ENCODE data around the gene ING2.
A peak's percentile ranks its signal among the peaks of the same experiment; 100 is the strongest.
"Not testable (repeated sequence)": the region's sequence is repeated elsewhere in the genome, so short reads cannot be mapped to it uniquely, and the experiment has no call there.

The ING2 gene, protein sequence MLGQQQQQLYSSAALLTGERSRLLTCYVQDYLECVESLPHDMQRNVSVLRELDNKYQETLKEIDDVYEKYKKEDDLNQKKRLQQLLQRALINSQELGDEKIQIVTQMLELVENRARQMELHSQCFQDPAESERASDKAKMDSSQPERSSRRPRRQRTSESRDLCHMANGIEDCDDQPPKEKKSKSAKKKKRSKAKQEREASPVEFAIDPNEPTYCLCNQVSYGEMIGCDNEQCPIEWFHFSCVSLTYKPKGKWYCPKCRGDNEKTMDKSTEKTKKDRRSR

DNA sequence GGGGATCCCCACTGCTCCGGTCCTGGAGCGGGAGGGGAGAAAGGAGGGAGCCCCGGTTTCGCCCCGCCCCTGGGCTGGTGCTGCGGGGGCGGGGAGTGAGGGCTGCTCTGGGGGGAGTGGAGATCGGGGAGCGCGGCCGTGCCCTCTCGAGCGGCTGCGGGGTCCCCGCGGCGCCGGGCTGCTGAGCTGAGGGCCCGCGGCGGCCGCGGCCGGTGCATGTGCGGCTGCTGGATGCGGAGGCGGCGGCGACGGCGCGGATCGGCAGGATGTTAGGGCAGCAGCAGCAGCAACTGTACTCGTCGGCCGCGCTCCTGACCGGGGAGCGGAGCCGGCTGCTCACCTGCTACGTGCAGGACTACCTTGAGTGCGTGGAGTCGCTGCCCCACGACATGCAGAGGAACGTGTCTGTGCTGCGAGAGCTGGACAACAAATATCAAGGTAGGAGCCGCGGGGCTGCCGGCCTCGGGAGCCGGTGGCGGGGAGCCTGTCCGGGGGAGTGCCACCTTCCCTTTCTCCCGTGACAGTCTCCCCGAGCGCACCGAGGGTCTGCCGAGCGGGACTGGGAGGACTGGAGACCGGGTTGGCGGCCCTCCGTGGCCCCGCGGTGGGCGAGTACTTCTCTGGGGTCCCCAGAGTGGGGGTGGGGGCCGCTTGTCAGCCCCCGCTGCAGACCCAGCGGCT, at the start of gene ING2:
Gene ING2, plus strand, starts transcription at position 129 of the 681 bp plus-strand sequence. Its CDS starts 138 bp downstream, at position 267.
- DNase-seq (ENCODE audit: low read depth in 2 of 2), result peak in 1 of 2 donors; percentile 22

DNA sequence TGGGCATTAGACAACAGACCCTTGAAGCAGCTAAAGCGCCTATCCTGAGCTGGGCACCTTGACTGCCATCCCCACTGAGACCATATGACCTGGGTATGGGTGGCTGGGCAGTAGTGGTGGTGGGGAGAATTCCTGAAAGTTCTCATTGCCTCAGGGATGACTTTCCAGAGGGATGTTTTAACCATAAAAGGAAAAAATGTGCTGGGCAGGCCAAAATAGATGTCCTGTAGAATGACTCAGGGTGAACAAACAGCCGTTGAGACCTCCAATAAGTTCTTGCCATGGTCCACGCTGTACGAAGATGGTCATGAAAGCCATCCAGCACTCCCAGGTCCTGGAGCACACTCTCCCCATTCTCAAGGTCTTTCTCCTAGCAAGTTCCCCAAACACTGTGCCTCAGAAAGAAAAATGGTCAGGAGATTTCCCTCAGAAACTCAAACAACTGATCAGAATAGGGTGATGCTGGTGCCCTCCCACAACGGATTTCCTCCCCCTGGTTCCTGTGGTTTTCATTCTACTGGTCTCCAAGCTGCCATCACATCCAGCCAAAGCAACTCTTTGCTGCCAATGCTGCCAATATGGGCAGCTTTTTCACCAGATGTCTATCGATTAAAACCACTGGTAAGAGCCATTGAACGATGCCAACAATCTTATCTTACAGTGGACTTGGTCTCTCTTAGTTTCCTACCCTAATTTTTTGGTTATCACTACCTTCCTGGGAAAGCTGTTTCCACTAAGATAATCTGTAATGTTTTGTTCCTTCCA, 49.2 kb upstream of the ING2 start:
- no peak for DNase-seq (ENCODE audit: low read depth in 2 of 2)

DNA sequence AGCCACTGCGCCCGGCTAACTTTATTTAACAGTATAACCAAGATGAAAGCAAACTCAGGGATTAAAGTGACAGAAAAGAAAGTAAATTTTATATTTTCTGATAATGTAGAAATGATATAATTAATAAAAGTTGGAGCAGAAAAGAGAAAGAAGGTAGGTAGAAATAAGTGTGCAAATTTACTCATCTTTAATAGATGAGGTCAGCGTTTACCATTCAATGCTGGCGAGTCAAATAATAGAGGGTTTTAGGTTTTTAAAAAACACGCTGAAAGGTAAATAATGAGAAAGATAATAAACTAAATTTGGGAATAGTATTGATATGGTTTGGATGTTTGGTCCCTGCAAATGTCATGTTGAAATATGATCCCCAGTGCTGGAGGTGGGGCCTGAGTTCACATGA, 46.9 kb upstream of the ING2 start:
- DNase-seq (ENCODE audit: low read depth in 2 of 2), result no peak

DNA sequence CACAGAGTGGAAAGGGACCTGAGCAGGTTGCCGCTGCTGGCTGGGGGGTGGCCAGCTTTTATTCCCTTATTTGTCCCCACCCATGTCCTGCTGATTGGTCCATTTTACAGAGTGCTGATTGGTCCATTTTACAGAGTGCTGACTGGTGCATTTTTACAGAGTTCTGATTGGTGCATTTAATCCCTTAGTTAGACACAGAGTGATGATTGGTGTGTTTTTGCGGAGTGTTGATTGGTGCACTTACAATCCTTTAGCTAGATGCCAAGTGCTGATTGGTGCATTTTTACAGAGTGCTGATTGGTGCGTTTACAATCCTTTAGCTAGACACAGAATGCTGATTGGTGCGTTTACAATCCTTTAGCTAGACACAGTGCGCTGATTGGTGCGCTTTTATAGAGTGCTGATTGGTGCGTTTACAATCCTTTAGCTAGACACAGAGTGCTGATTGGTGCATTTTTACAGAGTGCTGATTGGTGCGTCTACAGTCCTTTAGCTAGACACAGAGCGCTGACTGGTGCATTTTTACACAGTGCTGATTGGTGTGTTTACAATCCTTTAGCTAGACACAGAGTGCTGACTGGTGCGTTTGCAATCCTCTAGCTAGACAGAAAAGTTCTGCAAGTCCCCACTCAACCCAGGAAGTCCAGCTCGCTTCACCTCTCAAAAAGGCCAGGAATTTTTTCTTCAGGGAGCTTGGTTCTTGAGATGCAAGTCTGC, 40.8 kb upstream of the ING2 start:
- not testable (repeated sequence) for DNase-seq (ENCODE audit: low read depth in 2 of 2)

DNA sequence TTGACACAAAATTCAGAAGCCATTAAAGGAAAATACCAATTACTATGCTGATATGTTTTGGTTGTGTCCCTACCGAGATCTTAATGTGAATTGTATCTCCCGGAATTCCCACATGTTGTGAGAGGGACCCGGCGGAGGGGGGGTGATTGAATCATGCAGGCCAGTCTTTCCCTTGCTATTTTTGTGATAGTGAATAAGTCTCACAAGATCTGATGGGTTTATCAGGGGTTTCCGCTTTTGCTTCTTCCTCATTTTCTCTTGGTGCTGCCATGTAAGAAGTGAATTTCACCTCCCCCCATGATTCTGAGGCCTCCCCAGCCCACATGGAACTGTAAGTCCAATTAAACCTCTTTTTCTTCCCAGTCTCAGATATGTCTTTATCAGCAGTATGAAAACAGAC, 39.0 kb upstream of the ING2 start:
- DNase-seq (ENCODE audit: low read depth in 2 of 2), result not testable (repeated sequence)

DNA sequence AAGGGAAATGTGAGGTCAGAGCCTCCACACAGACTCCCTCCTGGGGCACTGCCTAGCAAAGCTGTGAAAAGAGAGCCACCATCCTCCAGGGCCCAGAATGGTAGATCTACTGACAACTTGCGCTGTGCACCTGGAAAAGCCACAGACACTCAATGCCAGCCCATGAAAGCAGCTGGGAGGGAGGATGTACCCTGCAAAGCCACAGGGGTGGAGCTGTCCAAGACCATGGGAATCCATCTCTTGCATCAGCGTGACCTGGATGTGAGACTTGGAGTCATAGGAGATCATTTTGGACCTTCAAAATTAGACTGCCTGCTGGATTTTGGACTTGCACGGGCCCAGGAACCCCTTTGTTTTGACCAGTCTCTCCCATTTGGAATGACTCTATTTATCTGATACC, 37.6 kb upstream of the ING2 start:
- DNase-seq (ENCODE audit: low read depth in 2 of 2), result no peak

DNA sequence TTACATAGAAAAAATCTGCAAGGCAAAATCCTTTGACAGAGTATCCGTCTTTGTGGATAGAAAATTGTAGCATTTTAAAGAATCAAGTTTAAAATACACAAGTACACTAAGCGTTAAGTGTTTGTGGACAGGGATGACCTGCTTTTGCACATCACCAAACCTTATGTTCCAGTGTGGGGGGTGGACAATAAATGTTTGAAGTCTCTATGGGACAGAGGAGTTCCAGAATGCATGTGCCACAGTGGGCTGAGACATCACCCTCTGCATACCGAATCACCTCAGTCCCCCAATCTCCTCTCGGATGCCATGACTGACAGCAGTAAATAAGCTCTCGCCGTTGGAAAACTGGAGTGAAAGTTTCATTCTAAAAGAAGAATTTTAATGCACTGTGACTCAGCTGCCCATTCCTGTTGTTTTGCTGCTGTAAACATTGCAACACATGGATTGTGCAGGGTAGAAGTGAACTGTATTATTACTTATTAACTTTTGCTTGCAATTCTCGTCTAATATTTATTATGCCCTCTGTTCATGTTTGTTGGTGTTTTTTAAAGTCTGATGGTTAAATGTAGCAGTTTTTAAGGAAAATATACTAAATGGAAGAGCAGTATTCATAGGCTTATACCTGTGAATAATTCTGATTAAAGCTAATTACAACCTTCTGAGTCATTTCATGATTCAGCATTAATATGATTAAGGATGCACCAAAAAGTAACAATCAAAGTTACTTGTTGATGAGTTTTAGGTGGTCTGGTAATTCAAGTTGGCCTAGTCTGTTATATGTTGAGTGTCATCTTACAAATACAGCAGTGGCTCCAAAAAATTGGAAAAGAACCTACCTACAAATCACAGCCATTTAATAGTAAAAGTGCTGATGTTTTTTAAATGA, 36.4 kb upstream of the ING2 start:
- DNase-seq (ENCODE audit: low read depth in 2 of 2), result no peak

DNA sequence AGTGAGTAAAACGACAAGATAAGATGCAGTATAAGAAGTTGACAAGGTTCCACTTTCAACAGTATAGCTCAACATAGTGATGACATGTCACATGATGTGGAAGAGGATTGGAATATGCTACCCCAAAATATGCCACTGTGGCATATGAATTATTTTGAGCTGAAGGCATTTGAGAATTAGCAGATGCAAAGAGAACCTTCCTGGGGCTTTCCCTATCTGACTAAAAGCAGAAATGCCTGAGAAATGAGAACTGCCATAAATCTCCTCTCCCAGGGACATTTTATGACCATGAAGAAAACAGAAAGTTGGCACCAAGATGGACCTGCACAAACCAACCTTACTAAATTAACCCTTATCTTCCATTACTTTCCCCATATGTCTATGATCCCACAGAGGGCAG, 35.6 kb upstream of the ING2 start:
- no peak for DNase-seq (ENCODE audit: low read depth in 2 of 2)

DNA sequence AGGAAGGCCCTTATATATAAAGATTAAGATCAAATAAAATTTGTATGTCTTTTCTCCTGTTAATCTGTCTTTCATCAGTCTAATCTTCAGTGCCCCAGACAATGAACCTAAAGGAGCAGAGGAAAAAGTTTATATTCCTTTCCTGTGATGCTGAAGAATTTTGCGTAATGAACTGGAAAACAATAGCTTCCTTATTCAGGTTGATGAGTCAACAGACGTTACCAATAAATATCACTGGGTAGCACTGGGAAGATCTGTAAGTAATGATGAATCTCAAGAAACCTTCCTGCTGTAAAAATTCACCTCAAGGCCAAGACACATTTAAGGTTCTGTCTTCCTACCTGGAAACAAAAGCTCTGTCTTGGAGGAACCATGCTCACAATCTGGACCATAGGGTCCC, 34.9 kb upstream of the ING2 start:
- no peak for DNase-seq (ENCODE audit: low read depth in 2 of 2)

DNA sequence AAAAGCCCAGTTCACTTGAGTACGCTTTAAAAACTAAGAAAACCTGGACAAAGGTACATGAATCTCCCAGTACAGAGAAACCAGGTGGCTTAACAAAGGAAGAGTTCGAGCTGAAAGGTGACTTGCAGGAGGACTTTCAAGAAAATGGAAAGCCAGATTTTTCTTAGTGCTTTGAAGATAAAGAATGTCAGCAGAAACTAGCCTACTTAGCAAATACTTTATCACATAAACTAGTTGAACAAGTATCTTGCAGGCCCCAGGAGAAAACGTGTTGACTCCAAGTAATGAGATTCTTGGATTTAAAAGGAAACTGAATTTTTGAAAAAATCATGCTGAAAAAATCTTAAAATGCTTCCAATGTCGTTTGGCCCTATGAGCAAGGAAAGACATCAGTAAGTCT, 34.0 kb upstream of the ING2 start:
- DNase-seq (ENCODE audit: low read depth in 2 of 2), result no peak

DNA sequence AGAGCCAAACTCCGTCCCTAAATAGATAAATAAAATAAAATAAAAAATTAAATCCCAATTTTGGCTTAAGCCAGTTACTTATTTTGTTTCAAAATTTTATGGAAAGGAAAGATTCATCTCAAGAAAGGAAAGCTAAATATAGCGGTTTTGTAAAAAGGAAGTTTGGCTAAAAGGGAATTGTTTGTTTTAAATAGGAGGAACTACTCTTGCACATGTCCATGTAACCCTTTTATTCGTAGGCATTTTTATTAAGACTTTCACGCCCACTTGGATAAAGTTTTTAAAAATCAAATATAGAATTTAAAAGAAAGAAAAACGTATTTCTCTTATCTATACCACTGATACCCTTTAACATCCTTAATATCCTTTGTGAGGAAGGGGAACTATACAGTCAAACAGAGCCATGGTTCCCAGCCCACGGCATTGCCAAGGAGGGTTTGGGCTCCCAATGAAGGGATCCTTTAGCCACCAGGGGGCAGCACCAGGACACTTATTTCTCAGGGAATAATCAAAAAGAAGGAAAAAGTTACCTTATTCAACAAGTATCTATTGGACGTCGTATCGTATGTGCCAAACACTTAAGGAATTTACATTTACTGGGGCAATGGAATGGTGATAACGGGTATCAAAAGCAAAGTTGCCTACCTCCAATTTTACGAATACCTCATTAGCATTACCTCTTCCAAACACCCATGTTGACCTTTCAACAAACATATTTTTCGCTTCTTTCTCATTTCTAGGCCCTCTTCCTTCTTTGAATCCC, 32.7 kb upstream of the ING2 start:
- peak; percentile 60 to 80 for DNase-seq (ENCODE audit: low read depth in 2 of 2)

DNA sequence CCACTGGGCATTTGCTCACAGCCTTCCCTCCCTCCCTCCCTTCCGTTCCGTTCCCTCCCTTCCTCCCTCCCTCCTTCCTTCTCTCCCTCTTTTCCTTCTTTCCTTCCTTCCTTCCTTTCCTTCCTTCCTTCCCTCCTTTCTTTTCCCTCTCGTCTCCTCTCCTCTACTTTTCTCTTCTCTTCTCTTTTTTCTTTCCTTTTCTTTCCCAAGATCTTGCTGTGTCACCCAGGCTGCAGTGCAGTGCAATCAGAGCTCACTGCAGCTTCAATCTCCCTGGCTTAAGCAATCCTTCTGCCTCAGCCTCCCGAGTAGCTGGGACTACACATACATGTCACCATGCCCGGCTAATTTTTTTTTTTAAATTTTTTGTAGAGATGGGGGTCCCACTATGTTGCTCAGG, 26.7 kb upstream of the ING2 start:
- DNase-seq (ENCODE audit: low read depth in 2 of 2), result no peak

DNA sequence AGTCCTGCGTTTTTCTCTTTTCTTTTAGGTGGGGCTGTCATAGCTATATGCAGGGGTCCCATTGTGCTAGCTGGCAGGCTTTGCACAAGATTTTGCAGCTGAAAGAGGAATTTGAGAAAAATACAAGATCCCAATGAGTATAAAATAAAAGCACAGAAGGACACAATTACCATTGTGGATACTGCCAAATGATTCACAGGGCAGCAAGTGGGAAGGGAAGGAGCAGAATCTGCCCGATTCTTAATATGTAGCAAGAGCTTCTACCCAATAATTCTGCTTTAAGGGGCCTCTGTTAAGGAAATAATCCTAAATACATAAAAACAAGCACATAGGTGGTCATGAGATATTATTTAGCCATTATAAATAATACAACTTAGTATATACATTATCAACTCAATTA, 25.9 kb upstream of the ING2 start:
- DNase-seq (ENCODE audit: low read depth in 2 of 2), result no peak

DNA sequence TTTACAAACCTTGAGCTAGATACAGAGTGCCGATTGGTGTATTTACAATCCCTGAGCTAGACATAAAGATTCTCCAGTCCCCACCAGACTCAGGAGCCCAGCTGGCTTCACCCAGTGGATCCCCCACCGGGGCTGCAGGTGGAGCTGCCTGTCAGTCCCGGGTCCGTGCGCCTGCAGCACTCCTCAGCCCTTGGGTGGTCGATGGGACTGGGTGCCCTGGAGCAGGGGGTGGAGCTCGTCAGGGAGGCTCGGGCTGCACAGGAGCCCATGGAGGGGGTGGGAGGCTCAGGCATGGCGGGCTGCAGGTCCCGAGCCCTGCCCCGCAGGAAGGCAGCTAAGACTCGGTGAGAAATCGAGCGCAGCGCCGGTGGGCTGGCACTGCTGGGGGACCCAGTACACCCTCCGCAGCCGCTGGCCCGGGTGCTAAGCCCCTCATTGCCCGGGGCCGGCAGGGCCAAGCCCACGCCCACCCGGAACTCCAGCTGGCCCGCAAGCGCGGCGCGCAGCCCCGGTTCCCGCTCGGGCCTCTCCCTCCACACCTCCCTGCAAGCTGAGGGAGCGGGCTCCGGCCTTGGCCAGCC, 22.3 kb upstream of the ING2 start:
- DNase-seq (ENCODE audit: low read depth in 2 of 2), result not testable (repeated sequence)

DNA sequence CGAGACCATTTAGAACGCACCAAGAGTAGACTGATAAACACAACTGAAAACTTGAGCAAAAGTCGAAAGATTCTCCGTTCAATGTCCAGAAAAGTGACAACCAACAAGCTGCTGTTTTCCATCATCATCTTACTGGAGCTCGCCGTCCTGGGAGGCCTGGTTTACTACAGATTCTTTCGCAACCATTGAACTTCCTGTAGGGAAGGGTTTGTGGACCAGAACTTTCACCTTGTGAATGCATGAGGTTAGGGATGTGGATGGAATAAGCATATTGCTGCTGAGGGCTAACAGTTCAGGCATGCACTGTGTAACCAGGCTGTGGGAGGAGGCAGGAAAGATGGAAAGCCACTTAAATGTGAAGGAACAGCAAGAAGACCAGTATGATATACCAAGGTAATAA, 20.9 kb upstream of the ING2 start:
- DNase-seq (ENCODE audit: low read depth in 2 of 2), result no peak

DNA sequence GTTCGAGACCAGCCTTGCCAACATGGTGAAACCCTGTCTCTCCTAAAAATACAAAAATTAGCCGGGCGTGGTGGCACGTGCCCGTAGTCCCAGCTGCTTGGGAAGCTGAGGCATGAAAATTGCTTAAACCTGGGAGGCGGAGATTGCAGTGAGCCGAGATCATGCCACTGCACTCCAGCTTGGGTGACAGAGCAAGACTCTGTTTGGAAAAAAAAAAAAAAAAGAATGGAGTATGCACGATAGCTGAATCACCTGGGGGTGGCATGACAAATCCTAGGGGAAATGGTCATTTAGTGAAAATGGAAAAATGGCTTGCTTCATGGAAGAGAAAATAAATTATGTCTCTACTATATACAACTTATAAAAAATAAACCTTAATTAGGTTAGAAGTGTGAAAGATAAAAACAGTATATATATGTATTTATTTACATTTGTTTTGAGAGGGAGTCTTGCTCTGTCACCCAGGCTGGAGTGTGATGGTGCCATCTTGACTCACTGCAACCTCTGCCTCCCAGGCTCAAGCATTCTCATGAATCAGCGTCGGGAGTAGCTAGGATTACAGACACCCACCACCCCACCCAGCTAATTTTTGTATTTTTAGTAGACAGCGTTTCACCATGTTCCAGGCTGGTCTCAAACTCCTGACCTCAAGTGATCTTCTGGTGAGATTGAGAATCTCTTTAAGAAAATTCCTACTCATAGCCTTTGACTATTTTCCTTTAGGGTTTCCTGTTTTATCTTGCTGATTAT, 19.3 kb upstream of the ING2 start:
- no peak for DNase-seq (ENCODE audit: low read depth in 2 of 2)

DNA sequence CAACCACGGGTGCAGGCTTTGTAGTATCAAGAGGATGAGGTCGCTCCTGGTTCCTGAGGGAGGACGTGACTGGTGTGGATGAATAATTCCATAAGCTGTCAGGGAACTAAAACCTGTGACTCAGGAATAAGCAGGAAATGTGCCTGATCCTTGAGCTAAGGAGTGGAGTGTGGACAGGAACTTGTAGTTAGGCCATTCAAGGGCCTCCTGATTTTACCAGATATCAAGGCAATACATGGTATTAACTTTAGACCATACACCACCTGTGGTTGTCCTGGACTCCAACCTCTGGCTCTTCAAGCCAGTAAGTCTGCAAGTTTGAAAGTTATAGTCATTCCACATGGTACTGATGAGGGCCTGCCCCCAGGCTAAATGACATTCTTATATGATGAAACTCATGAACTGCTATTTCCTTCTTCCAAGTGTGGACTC, 12.1 kb upstream of the ING2 start:
- DNase-seq (ENCODE audit: low read depth in 2 of 2), result no peak

DNA sequence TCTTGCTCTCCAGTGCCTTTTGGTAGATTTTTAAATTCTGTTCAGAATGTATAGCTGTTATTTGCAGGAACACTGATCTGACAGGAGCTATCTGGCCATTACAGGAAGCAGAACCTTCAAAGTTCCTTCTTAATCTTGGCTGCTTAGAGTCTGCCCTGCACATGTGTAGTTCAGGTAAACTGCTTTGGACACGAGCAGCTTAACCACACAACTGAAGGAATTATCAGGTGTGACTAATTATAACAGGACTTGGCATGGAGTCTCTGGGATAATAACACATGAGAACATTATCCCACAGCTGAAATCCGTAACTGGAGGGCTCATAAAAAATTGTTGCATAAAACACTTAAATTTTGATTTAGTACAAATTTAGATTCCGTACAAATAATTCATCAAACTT, 11.6 kb upstream of the ING2 start:
- DNase-seq (ENCODE audit: low read depth in 2 of 2), result no peak

DNA sequence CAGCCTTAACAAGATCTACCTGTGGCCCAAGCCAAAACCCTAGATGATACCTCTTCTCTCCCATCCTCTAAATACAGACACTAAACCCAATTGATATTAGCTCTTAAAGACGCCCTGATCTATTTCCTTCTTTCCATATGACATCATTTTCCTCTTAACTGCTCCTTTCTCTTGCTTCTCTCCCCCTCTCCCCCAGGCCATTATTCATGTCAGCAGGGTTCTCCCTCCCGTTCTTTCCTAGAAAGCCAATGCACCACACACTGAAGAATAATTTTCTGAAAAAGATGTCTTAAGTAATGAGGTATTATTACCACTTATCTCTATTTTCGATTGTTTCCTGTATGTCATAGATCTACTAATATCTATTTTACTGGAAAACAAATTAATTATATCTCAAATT, 9.7 kb upstream of the ING2 start:
- no peak for DNase-seq (ENCODE audit: low read depth in 2 of 2)
